Fibroblast of lung (primary cell): ENCODE measurements around the gene TEX261. TPM values are rescaled to one million over a fixed set of nuclear protein-coding genes. Genes with fewer than 3 reads are reported as not detected.
A peak's percentile ranks its signal among the peaks of the same experiment; 100 is the strongest.

Experiments used
- DNase-seq, 2 donors: peaks; one replicate each; pipeline versions ENCODE4 v3.0.0 to v3.0.0-alpha.2; 2010; ENCODE audit warnings: low read depth in 2 of 2
- H2AFZ ChIP-seq: 2 replicates; pipeline ENCODE4 v1.5.1; 2012; ENCODE audit warnings: low read length, control low read depth, inconsistent platforms
- H3K27ac ChIP-seq: 2 replicates; pipeline ENCODE4 v1.5.1; 2011; ENCODE audit warnings: low read length, control low read depth; ENCODE audit not compliant: insufficient read depth
- H3K27me3 ChIP-seq: 2 replicates; pipeline ENCODE4 v1.5.1; 2011; ENCODE audit warnings: mild to moderate bottlenecking, low read length; ENCODE audit not compliant: control insufficient read depth, insufficient read depth
- H3K36me3 ChIP-seq: 2 replicates; pipeline ENCODE4 v1.5.1; 2011; ENCODE audit warnings: low read length; ENCODE audit not compliant: control insufficient read depth, insufficient read depth
- H3K4me1 ChIP-seq: 2 replicates; pipeline ENCODE4 v1.5.1; 2011; ENCODE audit warnings: low read length; ENCODE audit not compliant: control insufficient read depth, insufficient read depth; ENCODE audit errors: extremely low read depth
- H3K4me2 ChIP-seq: 2 replicates; pipeline ENCODE4 v1.5.1; 2011; ENCODE audit warnings: low read length, control low read depth; ENCODE audit not compliant: insufficient read depth; ENCODE audit errors: extremely low read depth
- H3K4me3 ChIP-seq, 4 experiments: fragments of 200-600 bp in 1 of 4; sonication (generic) in 1 of 4; replicated peaks in 1 of 4; 2 replicates each; pipeline ENCODE4 v1.5.1; 2011 to 2016; ENCODE audit warnings: low read length in 4 of 4, low read depth in 3 of 4, mild to moderate bottlenecking in 3 of 4, control low read depth in 2 of 4, inconsistent platforms in 1 of 4, mixed read lengths in 1 of 4; ENCODE audit not compliant: insufficient read depth in 1 of 4; ENCODE audit errors: control extremely low read depth in 1 of 4
- H3K79me2 ChIP-seq: 2 replicates; pipeline ENCODE4 v1.5.1; 2012; ENCODE audit warnings: mild to moderate bottlenecking, low read length, inconsistent platforms; ENCODE audit not compliant: control insufficient read depth, insufficient read depth
- H3K9ac ChIP-seq: 2 replicates; pipeline ENCODE4 v1.5.1; 2011; ENCODE audit warnings: mild to moderate bottlenecking, low read length, control low read depth; ENCODE audit not compliant: insufficient read depth
- H3K9me3 ChIP-seq: 2 replicates; pipeline ENCODE4 v1.5.1; 2012; ENCODE audit warnings: low read depth, low read length; ENCODE audit not compliant: control insufficient read depth, insufficient read depth
- H4K20me1 ChIP-seq: 2 replicates; pipeline ENCODE4 v1.5.1; 2011; ENCODE audit warnings: low read length; ENCODE audit not compliant: control insufficient read depth, insufficient read depth; ENCODE audit errors: extremely low read depth
- CTCF ChIP-seq, 2 donors: IDR thresholded peaks in 1 of 2; conservative IDR thresholded peaks in 1 of 2; 1 replicate in 1 of 2; 2 replicates in 1 of 2; pipeline ENCODE4 v1.5.1; 2011 to 2012; ENCODE audit warnings: low read length in 2 of 2, control low read depth in 1 of 2, inconsistent platforms in 1 of 2, low read depth in 1 of 2, mild to moderate bottlenecking in 1 of 2
- EZH2 ChIP-seq: IDR thresholded peaks from 2 replicates; pipeline ENCODE4 v1.5.1; 2012; ENCODE audit warnings: low read length, control low read depth, mild to moderate bottlenecking; ENCODE audit errors: missing control alignments
- polyA plus RNA-seq, 2 donors: library from polyadenylated mRNA; depleted of rRNA in 1 of 2; stranded (reverse) in 1 of 2; unstranded in 1 of 2; fragments of >200 nt; gene quantifications; 2 replicates each; pipeline ENCODE4 v1.2.1, GENCODE V29; 2011 to 2012; ENCODE audit warnings: missing spikeins in 1 of 2
- total RNA-seq: library from RNA; depleted of rRNA; stranded (reverse); fragments of >200 nt; gene quantifications from 2 replicates; pipeline ENCODE4 v1.2.1, GENCODE V29; 2014

The TEX261 gene
- total and polyA plus RNA-seq, 2 donors (not counting 1 experiment from before 2014, with no cell fraction given): 33.0 to 72.6 TPM

DNA sequence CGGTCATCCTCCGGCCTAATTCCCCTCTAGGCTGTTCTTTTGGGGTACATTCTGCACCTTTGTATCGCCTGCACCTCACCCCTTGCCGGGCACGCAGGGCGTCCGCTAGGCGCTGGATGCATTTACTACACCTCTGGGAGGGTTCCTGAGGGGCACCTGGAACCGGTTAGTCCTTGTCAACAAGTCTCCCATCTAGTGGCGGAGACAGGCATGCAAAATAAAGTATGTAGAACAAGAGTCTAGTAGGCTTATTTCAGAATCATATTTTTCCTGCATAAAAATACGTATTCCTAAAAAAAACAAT lies 705 bp upstream of the TEX261 start:
- H3K4me1 ChIP-seq: peaks cover 7% of the 10 kb centered on the region
- H3K4me3 ChIP-seq: peak overlapping the region; percentile 61 to 89 (median 78)
- no peaks in the 10 kb centered on the region for H4K20me1 ChIP-seq
- peak overlapping the region; percentile 89 for H2AFZ ChIP-seq
- H3K79me2 ChIP-seq: peaks cover 20% of the 10 kb centered on the region
- peak overlapping the region; percentile 100 for H3K4me2 ChIP-seq
- H3K9me3 ChIP-seq: no peaks in the 10 kb centered on the region
- peak overlapping the region; percentile 30 for H3K9ac ChIP-seq
- H3K27ac ChIP-seq: no peak overlapping the region
- peak; percentile 27 to 31 for DNase-seq
- TF ChIP-seq CTCF (conservative IDR thresholded peaks at IDR 0.05 in 1 of 2, IDR thresholded peaks at IDR 0.05 in 1 of 2; ENCODE audit: low read depth in 1 of 2, low read length in 2 of 2) (peak in 1 of 2 donors; percentile 36), EZH2 (no peak)
- no peaks in the 10 kb centered on the region for H3K27me3 ChIP-seq
- peaks cover 4% of the 10 kb centered on the region for H3K36me3 ChIP-seq

GRCh38 chr2:70994009-70994698 lies 519 bp downstream of the TEX261 start:
- peaks cover 7% of the 10 kb centered on the region for H3K4me1 ChIP-seq
- H3K9ac ChIP-seq: peak overlapping the region; percentile 80
- no peaks in the 10 kb centered on the region for H3K27me3 ChIP-seq
- peak in 1 of 2 donors; percentile 36 for DNase-seq
- peak overlapping the region; percentile 31 for H2AFZ ChIP-seq
- H4K20me1 ChIP-seq: no peaks in the 10 kb centered on the region
- H3K36me3 ChIP-seq: peaks cover 5% of the 10 kb centered on the region
- TF ChIP-seq EZH2: no peak
- TF ChIP-seq CTCF (conservative IDR thresholded peaks at IDR 0.05 in 1 of 2, IDR thresholded peaks at IDR 0.05 in 1 of 2; ENCODE audit: low read depth in 1 of 2, low read length in 2 of 2): no peak
- H3K79me2 ChIP-seq: peaks cover 20% of the 10 kb centered on the region
- peak overlapping the region; percentile 61 to 93 (median 70) for H3K4me3 ChIP-seq
- H3K9me3 ChIP-seq: no peaks in the 10 kb centered on the region
- peak overlapping the region; percentile 60 for H3K27ac ChIP-seq
- H3K4me2 ChIP-seq: peak overlapping the region; percentile 94

DNA sequence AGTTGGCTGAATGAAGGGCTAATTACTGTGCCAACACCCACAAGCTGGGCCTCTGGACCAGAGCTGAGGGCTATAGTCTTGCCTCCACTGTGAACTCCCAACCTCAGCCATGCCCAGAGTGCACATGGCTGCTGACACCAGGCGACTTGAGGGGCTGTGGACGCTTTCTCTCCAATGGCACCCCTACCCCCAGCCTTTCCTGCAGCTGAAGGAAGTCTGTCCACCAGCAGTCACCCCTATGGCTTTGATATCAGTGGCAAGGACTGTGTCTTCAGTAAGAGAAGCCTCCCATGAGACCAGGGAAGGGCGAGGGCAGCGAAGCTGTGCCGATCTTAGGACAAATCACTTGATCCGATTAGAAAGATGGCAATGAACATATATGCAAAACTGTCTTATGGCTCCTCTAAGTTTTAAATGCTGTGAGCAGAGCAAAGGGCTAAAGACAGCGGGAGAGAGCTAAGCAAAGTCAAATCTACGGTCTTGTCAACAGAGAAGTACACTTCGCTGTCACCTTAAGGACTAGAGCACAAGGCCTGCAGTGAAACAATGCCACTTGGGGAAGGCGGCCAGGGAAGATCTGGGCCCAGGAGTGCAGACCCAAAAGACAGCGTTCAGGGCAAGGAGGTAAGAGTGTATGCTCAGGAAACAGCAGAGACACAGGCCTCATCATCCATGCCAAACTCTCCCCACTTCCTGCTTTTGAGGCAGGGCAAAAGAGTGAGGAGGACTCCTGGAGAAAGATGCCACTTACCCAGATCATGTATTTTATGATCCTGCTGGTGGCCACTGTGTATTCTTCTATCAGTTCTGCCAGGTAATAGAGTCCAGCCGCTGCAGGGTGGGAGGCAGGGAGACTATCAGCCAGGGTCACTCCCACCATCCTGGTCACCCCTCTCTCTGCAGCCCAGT lies 1.5 kb downstream of the TEX261 start:
- H3K9ac ChIP-seq: no peak overlapping the region

More for the DNA sequence above, 1.5 kb downstream of the TEX261 start:
- Histone ChIP-seq H3K4me2 (peak overlapping the region; percentile 94), H3K36me3 (peaks cover 12% of the 10 kb centered on the region), H2AFZ (no peak overlapping the region), H3K79me2 (peaks cover 20% of the 10 kb centered on the region), H3K4me3 (peak overlapping the region; percentile 61 to 93 (median 70)), H3K27ac (no peak overlapping the region), H4K20me1 (no peaks in the 10 kb centered on the region), H3K4me1 (peaks cover 7% of the 10 kb centered on the region), H3K27me3 (no peaks in the 10 kb centered on the region), H3K9me3 (no peaks in the 10 kb centered on the region)
- TF ChIP-seq CTCF (conservative IDR thresholded peaks at IDR 0.05 in 1 of 2, IDR thresholded peaks at IDR 0.05 in 1 of 2; ENCODE audit: low read depth in 1 of 2, low read length in 2 of 2): no peak
- no peak for DNase-seq
